Measurements from ENCODE around the gene PPFIA4.

DNA sequence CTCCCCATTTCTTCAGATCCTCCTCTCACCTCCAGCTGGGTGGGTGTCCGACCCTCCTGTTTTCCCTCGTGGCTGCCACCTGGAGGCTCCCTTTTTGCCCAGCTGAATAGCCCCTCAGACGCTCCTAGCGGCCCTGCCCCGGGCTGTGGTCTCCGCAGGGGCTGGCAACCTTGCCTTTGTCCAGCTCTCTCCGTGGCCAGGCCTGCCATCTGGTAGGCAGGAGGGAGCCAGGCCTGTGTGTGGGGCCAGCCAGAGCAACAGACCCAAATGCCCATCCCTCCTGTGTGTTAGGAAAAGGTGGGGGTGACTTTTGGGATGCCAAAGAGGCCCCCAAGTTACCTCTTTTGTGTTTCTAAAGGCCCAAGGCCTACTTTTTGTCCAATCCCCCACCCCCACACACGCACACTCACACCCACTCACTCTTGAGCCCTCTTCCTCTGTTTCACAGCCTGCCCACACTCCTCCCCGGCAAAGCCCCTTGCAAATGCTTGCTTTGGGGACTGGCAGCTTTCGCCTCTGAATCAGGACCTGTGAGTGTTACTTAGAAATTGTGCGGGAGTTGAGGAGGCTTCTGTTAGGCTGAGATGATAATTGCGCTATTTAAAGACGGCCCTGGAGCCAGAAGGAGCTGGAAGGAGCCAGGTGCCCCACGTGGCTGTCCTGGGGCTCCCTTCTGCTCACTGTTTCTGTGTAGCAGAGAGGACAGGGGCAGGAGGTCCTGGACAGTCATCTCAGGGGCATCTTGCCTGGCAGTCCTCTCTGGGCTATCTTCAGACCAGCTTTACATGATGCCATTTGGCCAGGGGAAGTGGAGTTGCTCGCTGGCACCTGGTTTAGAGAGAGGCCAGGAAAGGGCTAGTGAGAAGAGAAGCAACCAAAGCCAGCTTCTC, 9.1 kb downstream of the PPFIA4 start:
- TF ChIP-seq, protein P1, sequence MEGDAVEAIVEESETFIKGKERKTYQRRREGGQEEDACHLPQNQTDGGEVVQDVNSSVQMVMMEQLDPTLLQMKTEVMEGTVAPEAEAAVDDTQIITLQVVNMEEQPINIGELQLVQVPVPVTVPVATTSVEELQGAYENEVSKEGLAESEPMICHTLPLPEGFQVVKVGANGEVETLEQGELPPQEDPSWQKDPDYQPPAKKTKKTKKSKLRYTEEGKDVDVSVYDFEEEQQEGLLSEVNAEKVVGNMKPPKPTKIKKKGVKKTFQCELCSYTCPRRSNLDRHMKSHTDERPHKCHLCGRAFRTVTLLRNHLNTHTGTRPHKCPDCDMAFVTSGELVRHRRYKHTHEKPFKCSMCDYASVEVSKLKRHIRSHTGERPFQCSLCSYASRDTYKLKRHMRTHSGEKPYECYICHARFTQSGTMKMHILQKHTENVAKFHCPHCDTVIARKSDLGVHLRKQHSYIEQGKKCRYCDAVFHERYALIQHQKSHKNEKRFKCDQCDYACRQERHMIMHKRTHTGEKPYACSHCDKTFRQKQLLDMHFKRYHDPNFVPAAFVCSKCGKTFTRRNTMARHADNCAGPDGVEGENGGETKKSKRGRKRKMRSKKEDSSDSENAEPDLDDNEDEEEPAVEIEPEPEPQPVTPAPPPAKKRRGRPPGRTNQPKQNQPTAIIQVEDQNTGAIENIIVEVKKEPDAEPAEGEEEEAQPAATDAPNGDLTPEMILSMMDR (conservative IDR thresholded peaks at IDR 0.05; ENCODE audit: low read depth, low read length), result no peak
- TF ChIP-seq EZH2 (IDR thresholded peaks at IDR 0.05; ENCODE audit: low read length, unreplicated experiment), result no peak

Data from PC-3 (cell line).